Colonic mucosa (tissue), 4 donors: ENCODE measurements around the gene TECPR2. TPM values are rescaled to one million over a fixed set of nuclear protein-coding genes. Genes with fewer than 3 reads are reported as not detected.

Experiments
- DNase-seq: peaks from one replicate; pipeline ENCODE4 v3.0.0-alpha.2; 2020
- H3K27ac ChIP-seq: fragments of 200-600 bp; one replicate; pipeline ENCODE4 v1.8.0; 2021
- H3K27me3 ChIP-seq: fragments of 200-600 bp; one replicate; pipeline ENCODE4 v1.8.0; 2021
- H3K36me3 ChIP-seq: fragments of 200-600 bp; one replicate; pipeline ENCODE4 v1.8.0; 2021
- H3K4me1 ChIP-seq: fragments of 200-600 bp; one replicate; pipeline ENCODE4 v1.8.0; 2021; ENCODE audit warnings: mild to moderate bottlenecking
- H3K4me3 ChIP-seq: fragments of 200-600 bp; one replicate; pipeline ENCODE4 v1.8.0; 2021
- H3K9ac ChIP-seq, 2 donors: one replicate each; pipeline ENCODE4 v1.7.0; 2013; ENCODE audit warnings: control low read depth in 2 of 2, low read depth in 2 of 2, low read length in 2 of 2
- H3K9me3 ChIP-seq: fragments of 200-600 bp; one replicate; pipeline ENCODE4 v1.8.0; 2021
- intact Hi-C: fragments of 100-400 bp; cut with DNase I; formaldehyde crosslinking; loops from one replicate; pipeline ENCODE4 v1.14.1; 2022
- total RNA-seq, 2 donors: library from RNA; stranded (reverse); fragmentation: NEBNext Ultra II Directional in 1 of 2; extraction: Animal tissue kit (Norgen Biotek cat#: 25700) in 1 of 2; gene quantifications; one replicate each; pipeline ENCODE4 v1.2.1, GENCODE V29; 2021
- TF ChIP-seq, protein P1 (sequence below): fragments of 200-600 bp; IDR thresholded peaks from one replicate; pipeline ENCODE4 v1.8.0; 2022; ENCODE audit warnings: antibody characterized with exemption, mild to moderate bottlenecking
- donor health status: healthy.
- donor health status: DM: no; HTN: no; CAD: no.
- donor health status: DM: no; HTN: no; CAD: no.

TECPR2 gene
- total RNA-seq, 2 donors from 2014 or later = 16.5 to 18.2 TPM

- Histone ChIP-seq H3K9me3 (no peaks in the 10 kb centered on the region), H3K36me3 (no peaks in the 10 kb centered on the region), H3K4me1 (no peaks in the 10 kb centered on the region), H3K27ac (no peak overlapping the region), H3K4me3 (no peak overlapping the region), H3K9ac (no peak overlapping the region), H3K27me3 (no peaks in the 10 kb centered on the region)
- intact Hi-C loops = no loop called here
- no peak for DNase-seq
- TF ChIP-seq, protein P1, sequence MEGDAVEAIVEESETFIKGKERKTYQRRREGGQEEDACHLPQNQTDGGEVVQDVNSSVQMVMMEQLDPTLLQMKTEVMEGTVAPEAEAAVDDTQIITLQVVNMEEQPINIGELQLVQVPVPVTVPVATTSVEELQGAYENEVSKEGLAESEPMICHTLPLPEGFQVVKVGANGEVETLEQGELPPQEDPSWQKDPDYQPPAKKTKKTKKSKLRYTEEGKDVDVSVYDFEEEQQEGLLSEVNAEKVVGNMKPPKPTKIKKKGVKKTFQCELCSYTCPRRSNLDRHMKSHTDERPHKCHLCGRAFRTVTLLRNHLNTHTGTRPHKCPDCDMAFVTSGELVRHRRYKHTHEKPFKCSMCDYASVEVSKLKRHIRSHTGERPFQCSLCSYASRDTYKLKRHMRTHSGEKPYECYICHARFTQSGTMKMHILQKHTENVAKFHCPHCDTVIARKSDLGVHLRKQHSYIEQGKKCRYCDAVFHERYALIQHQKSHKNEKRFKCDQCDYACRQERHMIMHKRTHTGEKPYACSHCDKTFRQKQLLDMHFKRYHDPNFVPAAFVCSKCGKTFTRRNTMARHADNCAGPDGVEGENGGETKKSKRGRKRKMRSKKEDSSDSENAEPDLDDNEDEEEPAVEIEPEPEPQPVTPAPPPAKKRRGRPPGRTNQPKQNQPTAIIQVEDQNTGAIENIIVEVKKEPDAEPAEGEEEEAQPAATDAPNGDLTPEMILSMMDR = no peak
These were observed 64.1 kb downstream of the TECPR2 start for GRCh38 chr14:102426796-102427195.

- H3K9ac ChIP-seq = no peak overlapping the region
- no peaks in the 10 kb centered on the region for H3K36me3 ChIP-seq
- no peaks in the 10 kb centered on the region for H3K4me1 ChIP-seq
- TF ChIP-seq, protein P1 = no peak
- intact Hi-C loops = no loop called here
- no peak for DNase-seq
- H3K27me3 ChIP-seq = no peaks in the 10 kb centered on the region
- no peak overlapping the region for H3K27ac ChIP-seq
- no peak overlapping the region for H3K4me3 ChIP-seq
- no peaks in the 10 kb centered on the region for H3K9me3 ChIP-seq
These were observed 64.9 kb downstream of the TECPR2 start for GRCh38 chr14:102427642-102428041.

GRCh38 chr14:102430212-102430908, 67.6 kb downstream of the TECPR2 start:
- Histone ChIP-seq H3K27ac (no peak overlapping the region), H3K27me3 (no peaks in the 10 kb centered on the region), H3K9me3 (no peaks in the 10 kb centered on the region), H3K4me1 (no peaks in the 10 kb centered on the region), H3K4me3 (no peak overlapping the region), H3K9ac (no peak overlapping the region), H3K36me3 (no peaks in the 10 kb centered on the region)
- DNase-seq = no peak
- intact Hi-C loops = no loop called here
- TF ChIP-seq, protein P1 = no peak

GRCh38 chr14:102431751-102432150, 69.0 kb downstream of the TECPR2 start:
- no peaks in the 10 kb centered on the region for H3K9me3 ChIP-seq
- TF ChIP-seq, protein P1 = no peak
- no peaks in the 10 kb centered on the region for H3K27me3 ChIP-seq
- H3K27ac ChIP-seq = no peak overlapping the region
- no peaks in the 10 kb centered on the region for H3K36me3 ChIP-seq
- H3K4me1 ChIP-seq = no peaks in the 10 kb centered on the region
- no peak for DNase-seq
- no peak overlapping the region for H3K9ac ChIP-seq
- intact Hi-C loops = no loop called here
- H3K4me3 ChIP-seq = no peak overlapping the region

- H3K9me3 ChIP-seq = no peaks in the 10 kb centered on the region
- intact Hi-C loops = no loop called here
- no peak overlapping the region for H3K4me3 ChIP-seq
- TF ChIP-seq, protein P1 = no peak
- no peaks in the 10 kb centered on the region for H3K36me3 ChIP-seq
- H3K27me3 ChIP-seq = no peaks in the 10 kb centered on the region
- H3K9ac ChIP-seq = no peak overlapping the region
- no peak for DNase-seq
- H3K27ac ChIP-seq = no peak overlapping the region
- no peaks in the 10 kb centered on the region for H3K4me1 ChIP-seq
These were observed 72.0 kb downstream of the TECPR2 start for GRCh38 chr14:102434647-102435175.
